ENCODE measurements around the gene CEACAM7. TPM values are rescaled to one million over a fixed set of nuclear protein-coding genes. Genes with fewer than 3 reads are reported as not detected.

CEACAM7 gene
- total and polyA plus RNA-seq, 12 donors, result 0.07 to 0.40 (median 0.18) TPM; not detected in 8

DNA sequence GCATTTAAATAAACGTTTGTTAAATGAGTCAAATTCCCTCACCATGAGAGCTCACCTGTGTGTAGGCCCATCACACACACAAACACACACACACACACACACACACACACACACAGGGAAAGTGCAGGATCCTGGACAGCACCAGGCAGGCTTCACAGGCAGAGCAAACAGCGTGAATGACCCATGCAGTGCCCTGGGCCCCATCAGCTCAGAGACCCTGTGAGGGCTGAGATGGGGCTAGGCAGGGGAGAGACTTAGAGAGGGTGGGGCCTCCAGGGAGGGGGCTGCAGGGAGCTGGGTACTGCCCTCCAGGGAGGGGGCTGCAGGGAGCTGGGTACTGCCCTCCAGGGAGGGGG lies 11.9 kb upstream of the CEACAM7 start:
- Histone ChIP-seq H3K27me3 (no peaks in the 10 kb centered on the region), H3K4me1 (replicated peaks in 1 of 2) (no peaks in the 10 kb centered on the region), H3K27ac (no peak overlapping the region), H3K4me3 (no peak overlapping the region), H3K9me3 (replicated peaks in 1 of 3) (no peaks in the 10 kb centered on the region), H3K36me3 (replicated peaks in 1 of 2) (no peaks in the 10 kb centered on the region)
- WGBS, 4 donors, result 35 to 41% (median 38%) methylated on average over 1 to 2 of the region's 2 CpGs
- intact Hi-C loops (cut with DNase I), result no loop called here
- TF ChIP-seq, protein P1, sequence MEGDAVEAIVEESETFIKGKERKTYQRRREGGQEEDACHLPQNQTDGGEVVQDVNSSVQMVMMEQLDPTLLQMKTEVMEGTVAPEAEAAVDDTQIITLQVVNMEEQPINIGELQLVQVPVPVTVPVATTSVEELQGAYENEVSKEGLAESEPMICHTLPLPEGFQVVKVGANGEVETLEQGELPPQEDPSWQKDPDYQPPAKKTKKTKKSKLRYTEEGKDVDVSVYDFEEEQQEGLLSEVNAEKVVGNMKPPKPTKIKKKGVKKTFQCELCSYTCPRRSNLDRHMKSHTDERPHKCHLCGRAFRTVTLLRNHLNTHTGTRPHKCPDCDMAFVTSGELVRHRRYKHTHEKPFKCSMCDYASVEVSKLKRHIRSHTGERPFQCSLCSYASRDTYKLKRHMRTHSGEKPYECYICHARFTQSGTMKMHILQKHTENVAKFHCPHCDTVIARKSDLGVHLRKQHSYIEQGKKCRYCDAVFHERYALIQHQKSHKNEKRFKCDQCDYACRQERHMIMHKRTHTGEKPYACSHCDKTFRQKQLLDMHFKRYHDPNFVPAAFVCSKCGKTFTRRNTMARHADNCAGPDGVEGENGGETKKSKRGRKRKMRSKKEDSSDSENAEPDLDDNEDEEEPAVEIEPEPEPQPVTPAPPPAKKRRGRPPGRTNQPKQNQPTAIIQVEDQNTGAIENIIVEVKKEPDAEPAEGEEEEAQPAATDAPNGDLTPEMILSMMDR (IDR thresholded peaks at IDR 0.05), result no peak
- peak in 1 of 7 donors; percentile 9 for DNase-seq

DNA sequence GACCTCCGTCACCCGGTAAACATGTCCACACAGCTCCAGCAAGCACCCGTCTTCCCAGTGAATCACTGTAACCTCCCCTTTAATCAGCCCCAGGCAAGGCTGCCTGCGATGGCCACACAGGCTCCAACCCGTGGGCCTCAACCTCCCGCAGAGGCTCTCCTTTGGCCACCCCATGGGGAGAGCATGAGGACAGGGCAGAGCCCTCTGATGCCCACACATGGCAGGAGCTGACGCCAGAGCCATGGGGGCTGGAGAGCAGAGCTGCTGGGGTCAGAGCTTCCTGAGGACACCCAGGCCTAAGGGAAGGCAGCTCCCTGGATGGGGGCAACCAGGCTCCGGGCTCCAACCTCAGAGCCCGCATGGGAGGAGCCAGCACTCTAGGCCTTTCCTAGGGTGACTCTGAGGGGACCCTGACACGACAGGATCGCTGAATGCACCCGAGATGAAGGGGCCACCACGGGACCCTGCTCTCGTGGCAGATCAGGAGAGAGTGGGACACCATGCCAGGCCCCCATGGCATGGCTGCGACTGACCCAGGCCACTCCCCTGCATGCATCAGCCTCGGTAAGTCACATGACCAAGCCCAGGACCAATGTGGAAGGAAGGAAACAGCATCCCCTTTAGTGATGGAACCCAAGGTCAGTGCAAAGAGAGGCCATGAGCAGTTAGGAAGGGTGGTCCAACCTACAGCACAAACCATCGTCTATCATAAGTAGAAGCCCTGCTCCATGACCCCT lies 11.3 kb upstream of the CEACAM7 start:
- peak in 2 of 7 donors; percentile 8 to 21 for DNase-seq
- Histone ChIP-seq H3K4me3 (no peak overlapping the region), H3K27me3 (no peaks in the 10 kb centered on the region), H3K4me1 (replicated peaks in 1 of 2) (no peaks in the 10 kb centered on the region), H3K36me3 (replicated peaks in 1 of 2) (no peaks in the 10 kb centered on the region), H3K27ac (no peak overlapping the region), H3K9me3 (replicated peaks in 1 of 3) (no peaks in the 10 kb centered on the region)
- WGBS, 4 donors, result 63 to 76% (median 70%) methylated on average over 5 to 17 of the region's 17 CpGs
- TF ChIP-seq POLR2A (IDR thresholded peaks at IDR 0.05), result no peak
- TF ChIP-seq, protein P1 (IDR thresholded peaks at IDR 0.05), result no peak
- intact Hi-C loops (cut with DNase I), result no loop called here

DNA sequence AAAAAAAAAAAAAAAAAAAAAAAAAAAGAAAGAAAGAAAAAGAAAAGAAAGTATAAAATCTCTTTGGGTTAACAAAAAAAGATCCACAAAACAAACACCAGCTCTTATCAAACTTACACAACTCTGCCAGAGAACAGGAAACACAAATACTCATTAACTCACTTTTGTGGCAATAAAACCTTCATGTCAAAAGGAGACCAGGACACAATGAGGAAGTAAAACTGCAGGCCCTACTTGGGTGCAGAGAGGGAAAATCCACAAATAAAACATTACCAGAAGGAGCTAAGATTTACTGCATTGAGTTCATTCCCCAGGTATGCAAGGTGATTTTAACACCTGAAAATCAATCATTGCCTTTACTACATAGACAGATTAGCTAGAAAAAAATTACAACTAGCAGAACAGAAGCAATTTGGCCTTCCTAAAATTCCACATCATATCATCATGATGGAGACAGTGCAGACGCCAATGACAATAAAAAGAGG lies 10.7 kb upstream of the CEACAM7 start:
- TF ChIP-seq, protein P1 (IDR thresholded peaks at IDR 0.05), result no peak
- TF ChIP-seq POLR2A (IDR thresholded peaks at IDR 0.05), result no peak

DNA sequence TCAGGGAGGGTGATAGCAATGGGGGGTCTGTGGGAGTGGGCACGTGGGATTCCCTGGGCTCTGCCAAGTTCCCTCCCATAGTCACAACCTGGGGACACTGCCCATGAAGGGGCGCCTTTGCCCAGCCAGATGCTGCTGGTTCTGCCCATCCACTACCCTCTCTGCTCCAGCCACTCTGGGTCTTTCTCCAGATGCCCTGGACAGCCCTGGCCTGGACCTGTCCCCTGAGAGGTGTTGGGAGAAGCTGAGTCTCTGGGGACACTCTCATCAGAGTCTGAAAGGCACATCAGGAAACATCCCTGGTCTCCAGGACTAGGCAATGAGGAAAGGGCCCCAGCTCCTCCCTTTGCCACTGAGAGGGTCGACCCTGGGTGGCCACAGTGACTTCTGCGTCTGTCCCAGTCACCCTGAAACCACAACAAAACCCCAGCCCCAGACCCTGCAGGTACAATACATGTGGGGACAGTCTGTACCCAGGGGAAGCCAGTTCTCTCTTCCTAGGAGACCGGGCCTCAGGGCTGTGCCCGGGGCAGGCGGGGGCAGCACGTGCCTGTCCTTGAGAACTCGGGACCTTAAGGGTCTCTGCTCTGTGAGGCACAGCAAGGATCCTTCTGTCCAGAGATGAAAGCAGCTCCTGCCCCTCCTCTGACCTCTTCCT lies 9.3 kb upstream of the CEACAM7 start:
- H3K27ac ChIP-seq, result no peak overlapping the region
- no peaks in the 10 kb centered on the region for H3K9me3 ChIP-seq (replicated peaks in 1 of 3)
- intact Hi-C loops (cut with DNase I), result no loop called here
- no peak for TF ChIP-seq POLR2A (IDR thresholded peaks at IDR 0.05)
- no peak overlapping the region for H3K4me3 ChIP-seq
- peak in 1 of 7 donors; percentile 8 for DNase-seq
- H3K4me1 ChIP-seq (replicated peaks in 1 of 2), result no peaks in the 10 kb centered on the region
- no peaks in the 10 kb centered on the region for H3K27me3 ChIP-seq
- H3K36me3 ChIP-seq (replicated peaks in 1 of 2), result no peaks in the 10 kb centered on the region
- 48 to 72% (median 70%) methylated on average over 5 to 9 of the region's 9 CpGs for WGBS, 4 donors

More for the DNA sequence above, 10.7 kb upstream of the CEACAM7 start:
- DNase-seq, result no peak
- intact Hi-C loops (cut with DNase I), result no loop called here
- H3K9me3 ChIP-seq (replicated peaks in 1 of 3), result no peaks in the 10 kb centered on the region
- no peaks in the 10 kb centered on the region for H3K36me3 ChIP-seq (replicated peaks in 1 of 2)
- no peak overlapping the region for H3K27ac ChIP-seq
- H3K4me1 ChIP-seq (replicated peaks in 1 of 2), result no peaks in the 10 kb centered on the region
- no peak overlapping the region for H3K4me3 ChIP-seq
- WGBS, 4 donors, result 44 to 60% (median 53%) methylated on average over 1 of the region's 1 CpG
- H3K27me3 ChIP-seq, result no peaks in the 10 kb centered on the region
